Immature natural killer cell (primary cell): ENCODE results near the gene PRB3. TPM values are rescaled to one million over a fixed set of nuclear protein-coding genes. Genes with fewer than 3 reads are reported as not detected.
A peak's percentile ranks its signal among the peaks of the same experiment; 100 is the strongest.

ENCODE experiments used
- DNase-seq, 3 donors: peaks; one replicate each; pipeline ENCODE4 v3.0.0; 2022; ENCODE audit warnings: mixed read lengths in 1 of 3
- H3K27ac Mint-ChIP-seq, 6 donors: one replicate each; pipeline ENCODE4 v1.8.0; 2020; ENCODE audit warnings: mixed read lengths in 6 of 6, mild to moderate bottlenecking in 5 of 6, inconsistent platforms in 4 of 6, moderate library complexity in 3 of 6
- H3K27me3 Mint-ChIP-seq, 3 donors: one replicate each; pipeline ENCODE4 v1.8.0; 2020 to 2021; ENCODE audit warnings: low read depth in 3 of 3, mild to moderate bottlenecking in 3 of 3, mixed read lengths in 3 of 3, moderate library complexity in 3 of 3, inconsistent platforms in 1 of 3
- H3K36me3 Mint-ChIP-seq, 3 donors: one replicate each; pipeline ENCODE4 v1.8.0; 2020; ENCODE audit warnings: mixed read lengths in 3 of 3, inconsistent platforms in 2 of 3, mild to moderate bottlenecking in 2 of 3
- H3K4me1 Mint-ChIP-seq, 2 donors: one replicate each; pipeline ENCODE4 v1.8.0; 2020; ENCODE audit warnings: inconsistent platforms in 2 of 2, mild to moderate bottlenecking in 2 of 2, mixed read lengths in 2 of 2, moderate library complexity in 1 of 2
- H3K4me3 Mint-ChIP-seq, 5 donors: one replicate each; pipeline ENCODE4 v1.8.0; 2020; ENCODE audit warnings: mild to moderate bottlenecking in 5 of 5, mixed read lengths in 5 of 5, inconsistent platforms in 3 of 5, moderate library complexity in 3 of 5
- H3K9me3 Mint-ChIP-seq, 6 donors: one replicate each; pipeline ENCODE4 v1.8.0; 2020; ENCODE audit warnings: mild to moderate bottlenecking in 6 of 6, mixed read lengths in 6 of 6, inconsistent platforms in 4 of 6, moderate library complexity in 3 of 6
- polyA plus RNA-seq, 3 donors: library from polyadenylated mRNA; unstranded; fragments of 300-500 nt; fragmentation: Illumina TruSeq; gene quantifications; one replicate each; pipeline ENCODE4 v1.2.3, GENCODE V29; 2021

Gene PRB3
- polyA plus RNA-seq, result not detected

GRCh38 chr12:11269607-11270006 is at the start of gene PRB3:
PRB3 (minus strand) TSS chr12:11269707; CDS start chr12:11269669, 38 bp downstream.
- Mint-ChIP-seq H3K4me1 (no peaks in the 10 kb centered on the region), H3K27me3 (peaks cover 0 to 4% (median 0%) of the 10 kb centered on the region in 3 donors), H3K4me3 (no peak within 1 kb of the TSS), H3K9me3 (no peaks in the 10 kb centered on the region), H3K27ac (no peak within 1 kb of the TSS), H3K36me3 (peaks cover 0 to 3% (median 0%) of the 10 kb centered on the region in 3 donors)
- DNase-seq, result no peak

- no peak within 1 kb of the TSS for H3K4me3 Mint-ChIP-seq
- H3K4me1 Mint-ChIP-seq, result no peaks in the 10 kb centered on the region
- DNase-seq, result no peak
- H3K27ac Mint-ChIP-seq, result no peak within 1 kb of the TSS
- peaks cover 0 to 13% (median 11%) of the 10 kb centered on the region in 3 donors for H3K36me3 Mint-ChIP-seq
- peaks cover 5 to 10% (median 6%) of the 10 kb centered on the region in 3 donors for H3K27me3 Mint-ChIP-seq
- H3K9me3 Mint-ChIP-seq, result peaks cover 0 to 35% (median 6%) of the 10 kb centered on the region in 6 donors
These were observed 40.8 kb upstream of the PRB3 start, which contains the start of gene PRB4 for GRCh38 chr12:11310336-11310735. PRB4 (minus strand) TSS chr12:11310436; CDS start chr12:11310398, 38 bp downstream.

- peaks cover 0 to 10% (median 5%) of the 10 kb centered on the region in 3 donors for H3K27me3 Mint-ChIP-seq
These were observed 37.6 kb upstream of the PRB3 start for GRCh38 chr12:11307143-11307542.

GRCh38 chr12:11273449-11273848 is 3.9 kb upstream of the PRB3 start:
- no peak for DNase-seq
- Mint-ChIP-seq H3K36me3 (peaks cover 0 to 3% (median 0%) of the 10 kb centered on the region in 3 donors), H3K27me3 (peaks cover 0 to 4% (median 2%) of the 10 kb centered on the region in 3 donors), H3K4me1 (no peaks in the 10 kb centered on the region), H3K4me3 (no peak overlapping the region), H3K9me3 (no peaks in the 10 kb centered on the region), H3K27ac (no peak overlapping the region)

More at GRCh38 chr12:11307143-11307542, 37.6 kb upstream of the PRB3 start:
- H3K27ac Mint-ChIP-seq, result no peak overlapping the region
- no peak overlapping the region for H3K4me3 Mint-ChIP-seq
- no peak for DNase-seq
- no peaks in the 10 kb centered on the region for H3K4me1 Mint-ChIP-seq
- H3K9me3 Mint-ChIP-seq, result peaks cover 5 to 27% (median 12%) of the 10 kb centered on the region in 6 donors
- H3K36me3 Mint-ChIP-seq, result peaks cover 0 to 8% (median 0%) of the 10 kb centered on the region in 3 donors

- peaks cover 6 to 17% (median 12%) of the 10 kb centered on the region in 6 donors for H3K9me3 Mint-ChIP-seq
- peaks cover 0 to 4% (median 2%) of the 10 kb centered on the region in 3 donors for H3K27me3 Mint-ChIP-seq
- no peak overlapping the region for H3K27ac Mint-ChIP-seq
- H3K36me3 Mint-ChIP-seq, result peaks cover 0 to 4% (median 3%) of the 10 kb centered on the region in 3 donors
- H3K4me3 Mint-ChIP-seq, result no peak overlapping the region
- no peak for DNase-seq
- H3K4me1 Mint-ChIP-seq, result no peaks in the 10 kb centered on the region
These were observed 5.0 kb downstream of the PRB3 start for GRCh38 chr12:11264501-11264900.

- no peak overlapping the region for H3K4me3 Mint-ChIP-seq
- no peak for DNase-seq
- peaks cover 0 to 10% (median 2%) of the 10 kb centered on the region in 6 donors for H3K9me3 Mint-ChIP-seq
- no peaks in the 10 kb centered on the region for H3K27me3 Mint-ChIP-seq
- no peaks in the 10 kb centered on the region for H3K4me1 Mint-ChIP-seq
- H3K36me3 Mint-ChIP-seq, result peaks cover under 1 to 10% (median 8%) of the 10 kb centered on the region in 3 donors
- no peak overlapping the region for H3K27ac Mint-ChIP-seq
These were observed 23.0 kb downstream of the PRB3 start for GRCh38 chr12:11246489-11246888.

GRCh38 chr12:11242656-11243055 is 26.9 kb downstream of the PRB3 start:
- peaks cover 0 to 4% (median 0%) of the 10 kb centered on the region in 3 donors for H3K27me3 Mint-ChIP-seq
- no peak for DNase-seq
- peaks cover 0 to 4% (median 0%) of the 10 kb centered on the region in 3 donors for H3K36me3 Mint-ChIP-seq

GRCh38 chr12:11240348-11240930 is 29.1 kb downstream of the PRB3 start:
- Mint-ChIP-seq H3K9me3 (peaks cover 0 to 2% (median 0%) of the 10 kb centered on the region in 6 donors), H3K4me3 (no peak overlapping the region), H3K36me3 (peaks cover 0 to 4% (median 0%) of the 10 kb centered on the region in 3 donors), H3K27ac (no peak overlapping the region), H3K27me3 (peaks cover 0 to 4% (median 0%) of the 10 kb centered on the region in 3 donors), H3K4me1 (no peaks in the 10 kb centered on the region)
- no peak for DNase-seq

More at GRCh38 chr12:11242656-11243055, 26.9 kb downstream of the PRB3 start:
- no peaks in the 10 kb centered on the region for H3K4me1 Mint-ChIP-seq
- no peak overlapping the region for H3K27ac Mint-ChIP-seq
- H3K4me3 Mint-ChIP-seq, result no peak overlapping the region
- H3K9me3 Mint-ChIP-seq, result no peaks in the 10 kb centered on the region

- Mint-ChIP-seq H3K27ac (no peak overlapping the region), H3K4me1 (no peaks in the 10 kb centered on the region), H3K36me3 (peaks cover 0 to 4% (median 0%) of the 10 kb centered on the region in 3 donors), H3K4me3 (no peak overlapping the region), H3K9me3 (peaks cover 0 to 3% (median 0%) of the 10 kb centered on the region in 6 donors), H3K27me3 (peaks cover 0 to 6% (median 0%) of the 10 kb centered on the region in 3 donors)
- no peak for DNase-seq
These were observed 31.2 kb downstream of the PRB3 start for GRCh38 chr12:11238275-11238674.

GRCh38 chr12:11233532-11233931 is 36.0 kb downstream of the PRB3 start:
- no peak for DNase-seq
- Mint-ChIP-seq H3K4me1 (no peaks in the 10 kb centered on the region), H3K36me3 (no peaks in the 10 kb centered on the region)

GRCh38 chr12:11228296-11228879 is 41.1 kb downstream of the PRB3 start:
- H3K9me3 Mint-ChIP-seq, result no peaks in the 10 kb centered on the region
- peaks cover 0 to under 1% (median 0%) of the 10 kb centered on the region in 3 donors for H3K27me3 Mint-ChIP-seq
- no peak overlapping the region for H3K27ac Mint-ChIP-seq
- H3K4me3 Mint-ChIP-seq, result no peak overlapping the region
- no peaks in the 10 kb centered on the region for H3K36me3 Mint-ChIP-seq
- peak in 1 of 3 donors; percentile 17 for DNase-seq
- no peaks in the 10 kb centered on the region for H3K4me1 Mint-ChIP-seq

More at GRCh38 chr12:11233532-11233931, 36.0 kb downstream of the PRB3 start:
- no peak overlapping the region for H3K27ac Mint-ChIP-seq
- peaks cover 0 to 2% (median 0%) of the 10 kb centered on the region in 3 donors for H3K27me3 Mint-ChIP-seq
- no peak overlapping the region for H3K4me3 Mint-ChIP-seq
- H3K9me3 Mint-ChIP-seq, result peaks cover 0 to 3% (median 0%) of the 10 kb centered on the region in 6 donors

- no peak overlapping the region for H3K27ac Mint-ChIP-seq
- no peaks in the 10 kb centered on the region for H3K9me3 Mint-ChIP-seq
- no peak for DNase-seq
- H3K4me3 Mint-ChIP-seq, result no peak overlapping the region
- H3K36me3 Mint-ChIP-seq, result no peaks in the 10 kb centered on the region
- peaks cover 0 to 3% (median 0%) of the 10 kb centered on the region in 3 donors for H3K27me3 Mint-ChIP-seq
- H3K4me1 Mint-ChIP-seq, result no peaks in the 10 kb centered on the region
These were observed 42.1 kb downstream of the PRB3 start for GRCh38 chr12:11227373-11227772.
